A673 (cell line): ENCODE results near the gene SCAF1.

Experiments used
- CTCF ChIP-seq: fragments of 300-800, 200-600 bp; sonication (generic); conservative IDR thresholded peaks from 2 replicates; pipeline ENCODE4 v1.5.1; 2017; ENCODE audit warnings: low read depth, mild to moderate bottlenecking, antibody characterized with exemption, low read length, moderate library complexity, mixed read lengths
- EZH2 ChIP-seq: fragments of 200-600 bp; sonication (generic); IDR thresholded peaks from 2 replicates; pipeline ENCODE4 v1.6.1; 2017; ENCODE audit warnings: borderline replicate concordance, low read depth, mild to moderate bottlenecking, mixed read lengths, antibody characterized with exemption, low read length; ENCODE audit not compliant: poor library complexity, severe bottlenecking

DNA sequence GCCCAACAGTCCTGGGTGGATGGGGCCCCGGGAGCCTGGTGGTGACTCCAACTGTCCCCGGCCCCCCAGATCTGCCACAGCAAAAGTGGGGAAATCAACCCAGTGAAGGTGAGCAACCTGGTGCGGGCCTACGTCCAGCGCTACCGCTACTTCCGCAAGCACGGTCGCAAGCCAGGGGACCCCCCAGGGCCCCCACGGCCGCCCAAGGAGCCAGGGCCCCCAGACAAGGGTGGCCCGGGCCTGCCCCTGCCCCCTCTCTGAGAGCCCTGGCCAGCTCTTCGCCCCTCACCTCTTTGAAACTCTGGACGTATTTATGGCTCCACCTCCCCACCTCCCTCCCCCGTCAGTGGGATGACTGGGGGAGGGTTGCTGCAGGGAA lies 16.1 kb downstream of the SCAF1 start:
- TF ChIP-seq CTCF (no peak), EZH2 (no peak)
